ENCODE data around the gene PTPRG.

DNA sequence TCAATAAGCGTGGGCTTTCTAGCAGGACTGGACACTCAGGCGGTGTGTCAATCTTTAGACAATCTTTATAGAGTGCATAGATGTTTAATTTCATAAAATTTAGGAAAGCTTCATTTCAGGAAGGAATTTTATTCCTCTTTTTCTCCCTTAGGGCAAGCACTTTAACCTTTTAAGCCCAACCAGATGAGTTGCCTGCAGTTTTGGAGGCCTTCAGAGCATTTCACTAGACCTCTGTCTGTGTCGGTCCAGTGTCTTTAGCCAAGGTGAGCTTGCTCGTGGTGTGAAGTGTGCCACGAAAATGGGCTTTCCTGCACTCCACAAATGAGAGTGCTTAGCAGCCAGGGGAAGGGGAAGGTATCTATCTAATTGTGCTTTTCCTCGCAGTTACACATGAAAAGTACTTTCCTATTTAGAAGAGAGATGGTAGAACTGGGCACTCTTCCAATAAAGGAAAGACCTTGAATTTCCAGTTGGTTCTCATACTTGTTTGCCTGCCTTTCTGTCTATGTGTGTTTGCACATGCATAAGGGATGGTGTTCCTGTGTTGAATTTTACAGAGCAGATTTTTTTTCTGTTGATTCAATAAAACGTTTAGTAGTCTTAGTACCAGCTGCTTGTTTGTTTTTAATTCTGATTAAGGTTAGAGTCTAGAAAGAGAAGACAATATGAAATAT, 758.3 kb downstream of the PTPRG start:
- TF ChIP-seq CTCF (conservative IDR thresholded peaks at IDR 0.05; ENCODE audit: low read length) (no peak), EZH2phosphoT487 (IDR thresholded peaks at IDR 0.05; ENCODE audit: borderline replicate concordance, low read depth, low read length) (no peak)
